ACC112 (cell line): ENCODE data around the gene VWA3A.
"Not testable (repeated sequence)": the region's sequence is repeated elsewhere in the genome, so short reads cannot be mapped to it uniquely, and the experiment has no call there.

Experiments used
- H2AFZ ChIP-seq: fragments of 200-600 bp; sonication (generic); one replicate; pipeline ENCODE4 v1.6.0; 2017; ENCODE audit warnings: antibody characterized with exemption, low read length; ENCODE audit not compliant: unreplicated experiment
- H3K27ac ChIP-seq: fragments of 200-600 bp; sonication (generic); 2 replicates; pipeline ENCODE4 v1.5.1; 2014; ENCODE audit warnings: low read depth, mild to moderate bottlenecking, antibody characterized with exemption, low read length, moderate library complexity
- H3K27me3 ChIP-seq: fragments of 200-600 bp; sonication (generic); 2 replicates; pipeline ENCODE4 v1.6.1; 2014; ENCODE audit warnings: mild to moderate bottlenecking, antibody characterized with exemption, low read length, moderate library complexity, mixed read lengths; ENCODE audit not compliant: insufficient read depth
- H3K36me3 ChIP-seq: fragments of 200-600 bp; sonication (generic); 2 replicates; pipeline ENCODE4 v1.6.1; 2016; ENCODE audit warnings: mild to moderate bottlenecking, antibody characterized with exemption, low read length, moderate library complexity, mixed read lengths; ENCODE audit not compliant: insufficient read depth
- H3K4me1 ChIP-seq: fragments of 200-600 bp; sonication (generic); one replicate; pipeline ENCODE4 v1.6.1; 2016; ENCODE audit warnings: low read length, mixed read lengths; ENCODE audit not compliant: insufficient read depth, unreplicated experiment, control insufficient read depth
- H3K4me3 ChIP-seq: fragments of 200-600 bp; sonication (generic); 2 replicates; pipeline ENCODE4 v1.5.1; 2014; ENCODE audit warnings: mild to moderate bottlenecking, low read depth, low read length
- H3K79me2 ChIP-seq: fragments of 200-600 bp; sonication (generic); one replicate; pipeline ENCODE4 v1.6.0; 2016; ENCODE audit warnings: low read length; ENCODE audit not compliant: control insufficient read depth, unreplicated experiment, insufficient read depth

The VWA3A gene

GRCh38 chr16:22191532-22192260 lies 99.4 kb downstream of the VWA3A start:
- no peaks in the 10 kb centered on the region for H3K36me3 ChIP-seq
- H3K27me3 ChIP-seq, result no peaks in the 10 kb centered on the region
- peak overlapping the region; percentile 72 for H3K4me3 ChIP-seq
- H3K27ac ChIP-seq, result peak overlapping the region; percentile 90
- H2AFZ ChIP-seq, result peak overlapping the region; percentile 27
- H3K4me1 ChIP-seq, result peaks cover 19% of the 10 kb centered on the region
- no peaks in the 10 kb centered on the region for H3K79me2 ChIP-seq

DNA sequence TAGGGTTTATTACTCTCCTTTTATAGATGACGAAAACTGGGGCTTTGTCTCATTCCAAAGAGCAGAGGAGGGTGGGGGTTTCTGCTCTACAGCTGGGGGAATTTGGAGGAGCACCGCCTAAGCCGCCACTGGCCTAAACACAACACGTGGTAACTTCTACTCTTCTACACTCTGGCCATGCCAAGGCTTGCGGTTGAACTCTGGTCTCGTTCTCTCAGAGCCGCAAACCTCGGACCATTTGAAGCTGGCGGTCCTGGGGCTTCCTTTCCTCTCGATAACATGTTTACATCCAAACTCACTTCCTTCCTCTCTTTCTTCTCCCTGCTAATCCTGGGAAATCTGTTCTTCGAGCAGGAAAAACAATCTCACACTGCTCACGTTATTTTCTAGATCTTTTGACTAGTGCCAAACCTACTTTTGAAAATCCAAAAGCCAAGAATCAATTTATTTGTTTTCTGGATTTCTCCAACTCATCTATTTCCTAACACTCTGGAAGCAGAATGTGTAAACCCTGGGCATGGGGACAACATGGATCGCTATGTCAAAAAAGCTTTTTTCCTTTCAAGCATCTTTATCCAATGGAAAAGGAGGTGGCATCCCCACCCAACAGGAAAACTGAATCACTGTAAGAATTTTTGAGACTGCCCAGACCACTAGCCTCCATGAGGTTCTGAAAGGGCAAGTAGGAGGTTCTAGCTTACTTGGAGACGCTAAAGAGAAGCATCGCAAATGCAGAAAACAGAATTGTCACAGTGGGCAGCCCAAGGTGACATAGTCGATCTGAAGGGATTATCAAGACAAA lies 100.1 kb downstream of the VWA3A start:
- H3K36me3 ChIP-seq, result no peaks in the 10 kb centered on the region

DNA sequence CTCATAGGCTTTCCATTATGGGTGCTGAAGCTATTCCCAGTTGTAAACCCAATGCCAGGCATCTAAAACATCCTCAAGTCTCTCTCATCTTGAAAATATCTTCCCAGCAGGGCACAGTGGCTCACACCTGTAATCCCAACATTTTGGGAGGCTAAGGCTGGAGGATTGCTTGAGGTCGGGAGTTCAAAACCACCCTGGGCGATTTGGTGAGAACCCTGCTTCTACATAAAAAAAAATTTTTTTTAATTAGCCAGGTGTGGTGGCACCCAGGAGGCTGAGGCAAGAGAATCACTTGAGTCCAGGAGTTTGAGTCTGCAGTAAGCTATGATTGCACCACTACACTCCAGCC lies 100.7 kb downstream of the VWA3A start:
- Histone ChIP-seq H2AFZ (peak overlapping the region; percentile 41), H3K27ac (peak overlapping the region; percentile 90), H3K4me3 (peak overlapping the region; percentile 72), H3K79me2 (no peaks in the 10 kb centered on the region), H3K4me1 (peaks cover 19% of the 10 kb centered on the region), H3K27me3 (no peaks in the 10 kb centered on the region), H3K36me3 (no peaks in the 10 kb centered on the region)

More for the DNA sequence above, 100.1 kb downstream of the VWA3A start:
- Histone ChIP-seq H3K4me1 (peaks cover 19% of the 10 kb centered on the region), H2AFZ (peak overlapping the region; percentile 41), H3K79me2 (no peaks in the 10 kb centered on the region), H3K27ac (peak overlapping the region; percentile 90), H3K27me3 (no peaks in the 10 kb centered on the region), H3K4me3 (peak overlapping the region; percentile 72)

DNA sequence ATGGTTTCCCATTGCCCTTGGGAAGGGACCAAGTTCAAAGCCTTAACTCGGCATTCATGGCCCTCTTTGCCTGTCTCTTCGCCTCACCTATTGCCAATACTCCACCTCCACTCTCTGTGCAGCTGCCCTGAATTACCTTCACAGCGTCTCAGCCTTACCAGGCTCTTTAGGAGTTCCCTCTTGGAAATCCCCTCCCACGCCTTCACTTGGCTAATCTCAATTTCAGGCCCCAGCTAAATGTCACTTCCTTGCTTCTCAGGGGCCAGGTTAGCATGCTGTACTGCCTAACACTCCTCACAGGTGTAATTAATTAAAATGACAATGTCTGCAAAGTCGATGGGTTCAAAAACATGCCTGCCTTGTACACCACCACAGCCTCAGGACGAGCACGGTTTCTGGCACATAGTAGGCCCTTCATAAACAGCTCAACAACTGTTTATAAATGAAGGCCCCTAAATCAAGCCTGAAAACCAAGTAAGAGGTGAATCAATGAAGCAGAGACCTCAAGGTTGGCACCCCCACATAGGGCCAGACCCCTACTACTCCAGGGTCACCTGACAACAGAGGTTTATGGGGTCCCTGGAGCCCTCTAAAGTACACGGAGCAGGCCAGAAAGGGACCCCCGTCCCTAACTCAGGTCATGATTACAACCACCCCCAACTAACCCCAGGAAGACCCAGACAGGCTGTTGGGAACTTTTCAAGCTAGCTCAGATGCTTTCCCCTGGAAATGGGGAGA lies 102.5 kb downstream of the VWA3A start:
- no peak overlapping the region for H3K4me3 ChIP-seq
- H2AFZ ChIP-seq, result no peak overlapping the region
- H3K27me3 ChIP-seq, result no peaks in the 10 kb centered on the region
- H3K27ac ChIP-seq, result no peak overlapping the region
- no peaks in the 10 kb centered on the region for H3K36me3 ChIP-seq
- no peaks in the 10 kb centered on the region for H3K79me2 ChIP-seq
- peaks cover 22% of the 10 kb centered on the region for H3K4me1 ChIP-seq

- Histone ChIP-seq H3K4me3 (no peak overlapping the region), H3K36me3 (no peaks in the 10 kb centered on the region), H3K27me3 (no peaks in the 10 kb centered on the region), H2AFZ (no peak overlapping the region), H3K4me1 (peaks cover 24% of the 10 kb centered on the region), H3K27ac (no peak overlapping the region), H3K79me2 (no peaks in the 10 kb centered on the region)
Measured at GRCh38 chr16:22195445-22195694, 103.0 kb downstream of the VWA3A start.

GRCh38 chr16:22195695-22196558 lies 103.6 kb downstream of the VWA3A start:
- Histone ChIP-seq H3K36me3 (no peaks in the 10 kb centered on the region), H2AFZ (peak overlapping the region; percentile 85), H3K4me3 (peak overlapping the region; percentile 79), H3K27ac (no peak overlapping the region), H3K4me1 (peaks cover 24% of the 10 kb centered on the region), H3K79me2 (no peaks in the 10 kb centered on the region), H3K27me3 (no peaks in the 10 kb centered on the region)

DNA sequence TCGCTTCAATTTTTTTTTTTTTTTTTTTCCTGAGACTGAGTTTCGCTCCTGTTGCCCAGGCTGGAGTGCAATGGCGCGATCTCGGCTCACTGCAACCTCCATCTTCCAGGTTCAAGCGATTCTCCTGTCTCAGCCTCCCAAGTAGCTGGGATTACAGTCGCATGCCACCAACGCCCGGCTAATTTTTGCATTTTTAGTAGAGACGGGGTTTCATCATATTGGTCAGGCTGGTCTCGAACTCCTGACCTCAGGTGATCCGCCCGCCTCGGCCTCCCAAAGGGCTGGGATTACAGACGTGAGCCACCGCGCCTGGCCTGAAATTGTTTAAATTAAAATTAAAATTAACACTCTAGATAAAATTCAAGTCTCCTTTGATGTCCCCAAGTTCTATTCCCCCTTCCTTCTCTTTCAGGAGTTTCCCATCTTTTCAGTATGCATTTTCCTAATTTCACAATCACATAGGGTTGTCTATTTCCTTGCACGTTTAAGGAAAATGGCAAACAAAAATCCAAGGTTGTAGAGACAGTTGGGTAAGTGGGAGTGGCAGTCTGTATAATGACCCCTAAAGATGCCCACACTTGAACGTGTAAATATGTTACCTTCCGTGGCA lies 104.3 kb downstream of the VWA3A start:
- not testable (repeated sequence) for H3K27ac ChIP-seq, H3K36me3 ChIP-seq, H3K79me2 ChIP-seq, H3K27me3 ChIP-seq, H2AFZ ChIP-seq
- peak overlapping the region; percentile 79; the same call in 1 of the 2 replicates for H3K4me3 ChIP-seq
- peaks cover 23% of the 10 kb centered on the region for H3K4me1 ChIP-seq

DNA sequence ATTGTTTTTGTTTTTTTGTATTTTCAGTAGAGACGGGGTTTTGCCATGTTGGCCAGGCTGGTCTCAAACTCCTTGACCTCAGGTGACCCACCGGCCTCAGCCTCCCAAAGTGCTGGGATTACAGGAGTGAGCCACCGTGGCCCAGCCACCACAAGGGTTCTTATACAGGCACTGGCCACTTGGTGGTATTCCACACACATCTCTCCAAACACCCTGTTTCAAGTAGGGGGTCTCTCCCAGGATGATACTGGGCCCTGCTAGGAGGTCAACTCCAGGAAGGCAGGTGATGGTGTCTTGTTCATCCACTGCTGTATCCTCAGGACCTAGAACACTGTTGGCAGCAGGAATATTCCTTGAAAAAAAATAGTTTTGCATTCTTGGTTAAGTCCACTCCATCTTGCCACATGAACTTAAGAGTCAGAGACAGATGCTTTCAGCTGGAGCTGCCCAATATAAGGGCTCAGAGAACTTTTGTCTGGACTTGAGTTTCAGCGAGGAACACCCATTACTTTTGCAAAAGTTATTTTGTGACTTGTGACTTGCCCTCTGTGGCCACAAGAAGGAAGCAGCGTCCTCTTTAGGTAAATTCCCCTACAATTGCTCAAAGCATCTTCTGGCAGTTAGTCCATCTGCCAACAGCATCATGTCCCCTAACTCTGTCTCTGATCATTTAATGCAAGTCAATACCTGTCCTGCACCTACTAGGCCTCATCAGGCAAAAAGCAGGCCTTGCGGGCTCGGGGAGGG lies 106.4 kb downstream of the VWA3A start:
- peaks cover 14% of the 10 kb centered on the region for H3K4me1 ChIP-seq
- H3K27me3 ChIP-seq, result no peaks in the 10 kb centered on the region
- H3K79me2 ChIP-seq, result no peaks in the 10 kb centered on the region
- H3K4me3 ChIP-seq, result no peak overlapping the region
- H3K27ac ChIP-seq, result peak overlapping the region; percentile 69
- peak overlapping the region; percentile 85 for H2AFZ ChIP-seq
- no peaks in the 10 kb centered on the region for H3K36me3 ChIP-seq

DNA sequence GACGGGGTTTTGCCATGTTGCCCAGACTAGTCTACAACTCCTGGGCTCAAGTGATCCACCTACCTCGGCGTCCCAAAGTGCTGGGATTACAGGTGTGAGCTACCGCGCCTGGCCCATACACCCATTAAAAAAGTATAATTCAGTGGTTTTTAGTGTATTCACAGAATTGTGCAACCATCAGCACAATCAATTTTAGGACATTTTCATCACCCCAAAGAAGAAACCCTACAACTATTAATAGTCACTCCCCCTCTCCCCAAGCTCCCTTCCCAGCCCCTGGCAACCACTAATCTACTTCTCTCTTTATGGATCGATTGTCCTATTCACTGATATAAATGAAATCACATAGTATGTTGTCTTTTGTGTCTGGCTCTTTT lies 109.9 kb downstream of the VWA3A start:
- Histone ChIP-seq H3K4me1 (peaks cover 14% of the 10 kb centered on the region), H3K27ac (no peak overlapping the region), H3K27me3 (no peaks in the 10 kb centered on the region), H3K4me3 (no peak overlapping the region), H3K36me3 (no peaks in the 10 kb centered on the region), H3K79me2 (peaks cover 6% of the 10 kb centered on the region), H2AFZ (no peak overlapping the region)
